NCI-H1105 (cell line): ENCODE measurements around the gene MATN4.
A peak's percentile ranks its signal among the peaks of the same experiment; 100 is the strongest.
"Not testable (repeated sequence)": the region's sequence is repeated elsewhere in the genome, so short reads cannot be mapped to it uniquely, and the experiment has no call there.

Source experiments
- DNase-seq: peaks from one replicate; lab custom pipeline; 2025; lab: John Stamatoyannopoulos, UW

The MATN4 gene

GRCh38 chr20:45308117-45308778, at the start of gene MATN4:
TSS of gene MATN4 (minus strand) at chr20:45308299. CDS start at chr20:45305582, 2,717 bp downstream.
- DNase-seq: peak; percentile 70

- DNase-seq: no peak
Observed at GRCh38 chr20:45355209-45356084, 47.3 kb upstream of the MATN4 start.

- DNase-seq: no peak
Observed at GRCh38 chr20:45354423-45355208, 46.5 kb upstream of the MATN4 start.

- no peak for DNase-seq
Observed at GRCh38 chr20:45353746-45354145, 45.6 kb upstream of the MATN4 start.

- no peak for DNase-seq
Observed at GRCh38 chr20:45352729-45353128, 44.6 kb upstream of the MATN4 start.

GRCh38 chr20:45350795-45351194, 42.7 kb upstream of the MATN4 start:
- DNase-seq: not testable (repeated sequence)

GRCh38 chr20:45350217-45350616, 42.1 kb upstream of the MATN4 start:
- DNase-seq: no peak

GRCh38 chr20:45347936-45348778, 40.1 kb upstream of the MATN4 start, which contains the start of gene SDC4:
TSS of gene SDC4 (minus strand) at chr20:45348424. CDS start at chr20:45348384, 40 bp downstream.
- DNase-seq: peak; percentile 49

GRCh38 chr20:45347297-45347935, 39.3 kb upstream of the MATN4 start:
- no peak for DNase-seq

- no peak for DNase-seq
Observed at GRCh38 chr20:45346851-45347250, 38.8 kb upstream of the MATN4 start.

GRCh38 chr20:45346291-45346718, 38.2 kb upstream of the MATN4 start:
- DNase-seq: no peak

GRCh38 chr20:45345104-45345936, 37.2 kb upstream of the MATN4 start:
- DNase-seq: no peak

- no peak for DNase-seq
Observed at GRCh38 chr20:45344168-45344860, 36.2 kb upstream of the MATN4 start.

GRCh38 chr20:45343532-45344167, 35.6 kb upstream of the MATN4 start:
- no peak for DNase-seq

GRCh38 chr20:45342855-45343531, 34.9 kb upstream of the MATN4 start:
- no peak for DNase-seq

GRCh38 chr20:45341939-45342854, 34.1 kb upstream of the MATN4 start:
- DNase-seq: no peak

GRCh38 chr20:45341579-45341938, 33.5 kb upstream of the MATN4 start:
- no peak for DNase-seq
